Fibroblast of pulmonary artery (primary cell): ENCODE measurements around the gene CRELD2.

ENCODE experiments used
- DNase-seq: peaks from one replicate; pipeline ENCODE4 v3.0.0-alpha.2; 2010; ENCODE audit warnings: low read depth
- H3K4me3 ChIP-seq: replicated peaks from 2 replicates; pipeline ENCODE4 v1.5.1; 2011; ENCODE audit warnings: low read depth, mild to moderate bottlenecking, control low read depth, low read length, moderate library complexity
- TF ChIP-seq, protein P1 (sequence below): IDR thresholded peaks from 2 replicates; pipeline ENCODE4 v1.5.1; 2011; ENCODE audit warnings: mild to moderate bottlenecking, control low read depth, low read length, inconsistent platforms; ENCODE audit errors: missing control alignments

Gene CRELD2

DNA sequence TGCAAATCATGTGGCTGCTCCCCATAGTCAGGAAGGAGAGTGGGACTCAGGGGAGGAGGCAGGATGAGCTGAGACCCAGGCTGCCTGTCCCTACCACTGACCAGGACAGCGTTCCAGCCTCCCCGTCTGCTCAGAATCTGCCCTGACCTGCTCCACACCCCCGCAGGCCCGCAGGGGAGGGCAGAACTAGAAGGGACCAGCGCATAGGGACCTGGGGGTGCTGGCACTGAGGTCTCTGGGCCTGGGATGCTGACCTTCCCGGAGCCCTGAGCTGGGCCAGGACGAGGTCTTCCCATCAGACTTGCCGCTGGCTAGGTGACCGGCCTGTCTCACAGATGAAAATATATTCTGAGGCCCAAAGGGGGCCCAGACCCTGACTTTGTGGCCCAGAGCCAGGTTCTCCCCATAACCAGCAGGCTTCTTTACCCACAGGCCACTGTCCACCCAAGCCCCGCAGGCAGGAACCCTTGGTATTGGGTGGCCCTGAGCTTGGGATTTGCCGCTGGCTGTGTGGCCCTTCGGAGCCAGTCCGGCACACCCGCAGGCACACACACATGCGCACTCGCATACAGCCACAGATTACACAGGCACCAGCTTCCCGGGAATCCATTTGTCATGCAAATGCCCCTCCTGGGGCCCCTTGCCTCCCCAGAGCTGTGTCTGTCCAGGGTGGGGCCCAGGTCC lies 28.3 kb downstream of the CRELD2 start:
- DNase-seq, result no peak
- H3K4me3 ChIP-seq, result no peak overlapping the region
- TF ChIP-seq, protein P1, sequence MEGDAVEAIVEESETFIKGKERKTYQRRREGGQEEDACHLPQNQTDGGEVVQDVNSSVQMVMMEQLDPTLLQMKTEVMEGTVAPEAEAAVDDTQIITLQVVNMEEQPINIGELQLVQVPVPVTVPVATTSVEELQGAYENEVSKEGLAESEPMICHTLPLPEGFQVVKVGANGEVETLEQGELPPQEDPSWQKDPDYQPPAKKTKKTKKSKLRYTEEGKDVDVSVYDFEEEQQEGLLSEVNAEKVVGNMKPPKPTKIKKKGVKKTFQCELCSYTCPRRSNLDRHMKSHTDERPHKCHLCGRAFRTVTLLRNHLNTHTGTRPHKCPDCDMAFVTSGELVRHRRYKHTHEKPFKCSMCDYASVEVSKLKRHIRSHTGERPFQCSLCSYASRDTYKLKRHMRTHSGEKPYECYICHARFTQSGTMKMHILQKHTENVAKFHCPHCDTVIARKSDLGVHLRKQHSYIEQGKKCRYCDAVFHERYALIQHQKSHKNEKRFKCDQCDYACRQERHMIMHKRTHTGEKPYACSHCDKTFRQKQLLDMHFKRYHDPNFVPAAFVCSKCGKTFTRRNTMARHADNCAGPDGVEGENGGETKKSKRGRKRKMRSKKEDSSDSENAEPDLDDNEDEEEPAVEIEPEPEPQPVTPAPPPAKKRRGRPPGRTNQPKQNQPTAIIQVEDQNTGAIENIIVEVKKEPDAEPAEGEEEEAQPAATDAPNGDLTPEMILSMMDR, result no peak

DNA sequence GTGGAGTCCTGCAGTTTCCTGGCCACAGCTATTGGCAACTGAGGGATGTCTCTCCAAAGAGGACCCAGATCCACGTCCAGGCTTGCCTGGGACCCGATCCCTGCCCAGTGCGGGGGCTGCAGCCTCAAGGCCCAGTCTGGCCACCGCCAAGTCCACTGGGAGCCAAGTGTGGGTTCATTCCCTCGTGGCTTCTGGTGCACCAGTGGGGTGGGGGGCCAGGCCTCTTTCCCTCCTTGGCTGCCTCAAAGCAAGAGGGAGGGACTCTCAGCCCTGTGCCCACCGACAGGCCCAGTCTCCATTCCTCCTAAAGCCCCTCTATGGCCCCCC lies 28.8 kb downstream of the CRELD2 start:
- no peak for DNase-seq
- H3K4me3 ChIP-seq, result no peak overlapping the region
- TF ChIP-seq, protein P1, result no peak

DNA sequence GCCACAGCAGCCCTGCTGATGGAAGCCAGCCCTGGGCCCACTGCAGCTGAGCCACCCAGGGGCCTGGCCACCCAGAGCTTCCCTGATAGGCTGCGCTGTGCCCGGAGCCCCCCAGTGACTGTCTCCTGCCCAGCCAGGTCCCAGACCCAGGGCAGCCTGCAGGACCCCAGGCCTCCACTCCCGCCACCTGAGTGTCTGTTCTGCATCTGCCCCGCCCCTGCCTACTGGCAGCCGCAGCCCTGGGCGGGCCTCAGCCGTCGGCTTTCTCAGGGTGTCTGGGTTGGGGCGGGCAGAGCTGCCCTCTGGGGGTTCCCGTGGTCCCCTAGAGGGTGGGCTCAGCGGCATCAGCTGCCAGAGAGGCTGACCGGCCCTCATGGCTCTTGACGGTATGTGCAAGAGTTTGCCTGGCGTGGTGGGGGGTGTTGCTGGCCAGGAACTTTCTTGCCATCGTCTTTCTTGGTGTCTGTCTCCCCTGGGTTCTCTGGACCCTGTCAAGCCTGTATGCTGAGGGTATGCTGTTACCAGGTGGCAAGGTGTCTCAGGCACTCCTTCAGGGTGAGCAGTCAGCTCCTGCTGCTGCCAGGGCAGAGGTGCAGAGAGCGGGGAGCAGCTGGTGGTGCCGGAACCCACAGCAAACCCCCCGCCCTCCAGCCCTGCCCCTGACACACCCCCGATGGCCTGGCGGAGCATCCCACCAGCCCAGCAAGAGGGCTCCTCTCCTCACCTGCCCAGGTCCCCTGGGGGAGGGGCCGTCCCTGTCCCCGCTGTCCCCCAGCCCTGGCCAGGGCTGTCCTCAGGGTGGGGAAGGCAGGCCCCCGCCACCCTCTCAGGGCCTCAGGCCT lies 29.9 kb downstream of the CRELD2 start:
- DNase-seq, result no peak
- TF ChIP-seq, protein P1, result no peak
- H3K4me3 ChIP-seq, result no peak overlapping the region

DNA sequence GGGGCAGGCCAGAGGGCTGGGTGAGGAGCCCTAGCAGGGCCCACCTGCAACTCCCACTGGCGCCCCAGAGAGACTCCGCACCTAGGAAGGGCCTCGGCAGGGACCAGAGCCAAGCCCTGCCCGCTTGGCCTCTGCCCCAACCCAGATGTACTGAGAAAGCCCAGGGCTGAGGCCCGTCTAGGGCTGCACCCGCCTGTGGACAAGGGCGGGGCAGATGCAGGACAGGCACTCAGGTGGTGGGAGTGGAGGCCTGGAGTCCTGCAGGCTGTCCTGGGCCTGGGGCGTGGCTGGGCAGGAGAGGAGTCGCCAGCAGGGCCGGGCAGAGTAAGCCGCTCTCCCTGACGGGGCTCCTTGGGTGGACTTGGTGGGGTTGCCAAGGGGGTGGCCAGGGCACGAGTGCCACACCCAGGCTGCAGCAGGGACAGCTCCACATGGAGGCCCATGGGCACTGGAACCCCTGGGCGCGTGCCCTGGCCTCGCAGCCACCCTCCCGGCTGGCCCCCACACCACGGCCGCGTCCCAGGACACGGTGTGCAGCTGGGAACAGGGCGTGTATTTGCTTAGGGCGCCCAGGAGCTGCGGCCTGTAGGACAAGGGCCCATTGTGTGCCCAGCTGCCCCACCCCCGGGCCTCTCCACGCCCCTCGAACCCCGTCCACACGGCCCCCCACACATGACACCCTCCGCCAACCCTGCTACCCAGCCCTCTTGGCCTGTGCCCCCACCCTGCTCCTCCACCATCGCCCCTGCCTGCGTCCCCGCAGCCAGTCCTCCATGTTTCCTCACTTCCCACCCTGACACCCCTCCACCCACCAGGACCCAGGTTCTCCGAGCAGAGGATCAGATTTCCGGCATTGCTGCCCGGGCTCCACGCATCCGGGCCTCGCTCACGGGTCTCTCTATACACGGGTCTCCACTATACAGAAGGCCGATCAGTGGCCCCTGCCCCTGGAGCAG lies 30.8 kb downstream of the CRELD2 start:
- TF ChIP-seq, protein P1, result no peak

DNA sequence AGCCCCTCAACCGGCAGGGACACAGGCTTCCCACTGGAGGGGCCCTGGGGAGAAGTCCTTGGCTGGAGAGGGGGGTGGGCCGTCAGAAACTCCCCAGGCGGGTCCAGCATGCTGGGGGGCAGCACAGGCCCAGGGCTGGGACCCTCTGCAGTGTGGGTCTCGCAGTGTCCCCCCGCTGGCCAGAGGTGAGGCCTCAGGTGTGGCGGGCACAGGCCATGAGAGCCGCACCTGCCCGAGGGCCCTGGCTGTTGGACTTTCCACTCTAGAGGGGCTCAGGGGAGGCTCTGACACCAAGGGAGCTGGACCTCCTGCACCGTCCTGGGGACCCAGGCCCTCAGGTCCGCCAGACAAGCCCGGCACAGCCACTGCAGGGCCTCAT lies 31.5 kb downstream of the CRELD2 start:
- H3K4me3 ChIP-seq, result no peak overlapping the region
- TF ChIP-seq, protein P1, result no peak
- no peak for DNase-seq

More for the DNA sequence above, 30.8 kb downstream of the CRELD2 start:
- no peak overlapping the region for H3K4me3 ChIP-seq
- no peak for DNase-seq

DNA sequence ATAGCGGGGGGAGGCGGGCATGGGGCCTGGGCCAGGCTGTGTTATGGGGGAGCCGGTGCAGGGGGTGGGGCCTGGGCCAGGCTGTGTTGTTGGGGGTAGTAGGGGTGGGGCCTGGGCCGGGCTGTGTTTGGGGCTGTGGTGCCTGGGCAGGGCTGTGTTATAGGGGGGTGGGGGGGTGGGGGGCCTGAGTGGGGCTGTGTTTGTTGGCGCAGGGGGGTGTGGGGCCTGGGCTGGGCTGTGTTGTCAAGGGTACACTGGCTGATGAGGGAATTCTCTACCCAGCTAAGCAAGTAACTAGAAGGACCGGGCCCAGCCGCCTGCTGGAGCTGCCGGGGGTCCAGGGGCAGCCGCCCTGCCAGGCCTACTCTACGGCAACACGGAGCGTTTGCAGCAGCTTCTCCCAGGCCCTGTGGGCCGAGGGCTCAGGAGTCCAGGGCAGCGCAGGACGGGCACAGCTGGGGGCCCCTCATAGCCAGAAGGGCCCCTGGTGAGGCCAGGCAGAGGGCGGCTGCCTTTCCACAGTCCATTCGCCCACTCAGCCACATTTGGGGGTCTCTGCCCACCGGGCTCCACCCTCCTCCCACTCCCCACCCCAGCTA lies 32.1 kb downstream of the CRELD2 start:
- H3K4me3 ChIP-seq, result no peak overlapping the region
- TF ChIP-seq, protein P1, result no peak

More for the DNA sequence above, 32.1 kb downstream of the CRELD2 start:
- DNase-seq, result no peak
